SIG-M5 treated with dmso at 0.1 percent for 504 hours (cell line): ENCODE data around the gene FGFR2.

Experiments used
- DNase-seq: peaks from one replicate; lab custom pipeline; 2025; ENCODE audit not compliant: unreplicated experiment; lab: John Stamatoyannopoulos, UW

The FGFR2 gene

DNA sequence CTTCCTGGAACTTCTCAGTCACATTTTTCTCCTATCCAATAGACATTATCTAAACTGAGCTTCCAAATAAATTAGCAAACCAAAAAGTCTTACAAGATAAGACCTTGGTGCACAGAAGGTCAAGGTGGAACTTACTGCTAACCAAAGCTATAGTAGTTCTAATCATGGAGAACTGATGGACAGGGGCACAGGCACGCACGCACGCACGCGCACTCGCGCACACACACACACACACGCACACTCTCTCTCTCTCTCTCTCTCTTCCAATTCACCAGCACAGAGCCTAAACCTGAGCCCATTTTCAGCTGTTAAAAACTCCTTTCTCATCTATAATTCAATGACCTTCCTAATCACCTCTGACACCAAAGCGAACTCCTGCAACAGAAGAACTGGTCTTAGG lies 7.5 kb downstream of the FGFR2 start:
- DNase-seq: no peak

DNA sequence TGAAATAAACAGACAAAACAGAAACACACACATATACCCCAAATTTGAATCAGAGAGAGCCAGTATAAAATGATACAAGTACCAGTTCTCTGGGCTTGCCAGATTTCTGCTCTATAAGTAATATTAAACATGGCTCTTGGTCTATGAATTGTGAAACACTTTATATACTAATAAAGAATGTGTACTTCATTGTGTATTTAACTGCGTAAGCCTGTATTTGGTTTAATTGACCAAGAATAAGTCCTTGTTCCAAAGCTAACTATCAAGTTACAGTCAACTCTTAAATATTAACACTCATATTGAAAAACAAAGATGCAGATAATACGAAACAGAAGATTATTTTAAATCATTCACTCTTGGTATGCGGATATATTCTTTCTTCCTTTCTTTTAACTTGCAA lies 8.7 kb downstream of the FGFR2 start:
- no peak for DNase-seq

DNA sequence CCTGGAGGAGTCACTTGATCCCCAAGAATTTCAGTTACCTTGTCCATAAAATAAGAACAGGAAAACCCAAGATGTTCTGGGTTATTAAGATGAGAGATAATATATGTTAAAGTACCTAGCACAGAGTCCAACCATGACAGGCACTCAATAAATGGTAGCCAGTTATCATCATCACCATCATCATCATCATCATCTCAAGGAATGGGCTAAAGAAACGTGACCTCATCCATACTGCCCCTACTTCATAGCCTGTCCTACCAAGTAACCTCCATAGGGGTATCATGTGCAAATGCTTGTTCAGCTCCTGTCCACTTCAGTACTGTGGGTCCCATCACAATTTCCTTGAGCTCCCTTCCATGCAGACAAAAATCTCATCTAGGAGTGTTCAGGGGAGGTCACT lies 14.4 kb downstream of the FGFR2 start:
- DNase-seq: no peak

DNA sequence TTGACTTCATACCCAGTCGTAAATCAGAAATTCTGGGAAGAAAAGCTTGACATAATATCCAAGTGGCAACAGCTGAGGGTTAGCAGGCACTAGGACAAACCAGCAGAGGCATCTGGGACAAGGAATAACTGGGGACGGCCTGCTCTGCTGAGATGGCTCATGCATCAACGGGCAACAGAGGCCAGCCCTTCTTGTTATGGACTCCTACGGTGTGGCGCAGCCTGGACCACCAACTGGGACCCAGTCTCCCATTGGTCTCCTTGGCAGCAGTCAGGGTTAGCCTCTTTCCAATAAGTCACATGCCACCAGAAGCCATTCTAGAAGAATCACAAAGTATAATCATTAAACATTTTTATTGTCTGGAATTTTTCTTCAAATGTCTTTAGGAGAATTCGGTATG lies 15.0 kb downstream of the FGFR2 start:
- no peak for DNase-seq

DNA sequence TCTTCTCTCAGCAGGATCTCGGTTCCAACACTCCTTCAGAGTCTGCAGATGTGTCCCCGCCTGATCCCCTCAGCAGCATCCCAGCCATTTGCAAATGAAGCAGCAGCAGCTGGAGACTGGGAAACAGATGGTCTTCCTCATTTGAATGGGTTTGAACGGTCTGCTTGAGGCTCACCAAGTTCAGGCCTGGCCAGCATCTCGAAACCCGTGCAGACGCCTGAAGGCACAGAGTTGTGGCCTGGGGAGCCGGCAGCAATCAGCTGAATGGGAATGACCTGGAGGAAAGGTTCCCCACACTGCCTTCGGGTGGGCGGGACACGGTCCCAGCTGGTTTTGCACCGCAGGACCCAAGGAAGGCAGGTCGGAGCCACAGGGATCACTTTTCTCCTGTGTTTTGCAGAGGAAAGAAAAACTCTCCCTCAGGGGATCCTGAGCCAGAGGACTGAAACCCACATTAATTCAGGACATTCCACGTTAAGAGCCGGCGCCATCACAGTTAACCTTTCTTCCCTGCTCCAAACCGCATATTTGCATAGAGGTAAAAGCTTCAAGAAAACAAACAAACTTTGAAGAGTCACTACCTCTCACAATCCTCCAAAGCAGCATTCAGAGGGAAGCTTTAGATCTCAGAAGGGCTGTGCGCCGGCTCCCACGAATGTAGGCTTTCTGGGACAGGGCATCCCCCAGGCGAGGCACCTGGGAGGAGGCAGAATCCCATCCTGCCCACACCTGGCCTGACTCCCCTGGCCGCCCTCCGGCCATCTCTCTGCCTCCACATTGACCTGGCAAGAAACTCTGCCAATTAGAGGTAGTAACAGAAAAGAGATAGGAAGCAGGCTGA lies 17.7 kb downstream of the FGFR2 start:
- no peak for DNase-seq

DNA sequence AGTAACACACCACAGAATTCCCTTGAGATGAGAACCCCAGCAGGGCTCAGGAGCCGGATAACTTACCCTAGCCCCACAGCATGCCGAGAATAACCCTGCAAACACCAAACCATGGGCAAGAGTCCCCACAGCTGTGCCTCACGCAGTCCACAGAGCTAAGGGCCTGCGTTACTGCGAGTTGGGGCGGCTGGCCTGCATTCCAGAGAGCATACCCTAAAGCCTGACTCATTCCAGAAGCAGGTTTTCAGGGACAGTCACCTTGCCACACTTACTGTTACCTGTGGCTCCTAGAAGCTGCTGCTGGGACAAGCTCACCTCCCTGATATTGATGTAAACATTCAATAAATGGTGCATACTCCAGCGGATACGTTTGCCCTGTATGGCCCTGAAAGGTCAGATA lies 18.6 kb downstream of the FGFR2 start:
- no peak for DNase-seq

DNA sequence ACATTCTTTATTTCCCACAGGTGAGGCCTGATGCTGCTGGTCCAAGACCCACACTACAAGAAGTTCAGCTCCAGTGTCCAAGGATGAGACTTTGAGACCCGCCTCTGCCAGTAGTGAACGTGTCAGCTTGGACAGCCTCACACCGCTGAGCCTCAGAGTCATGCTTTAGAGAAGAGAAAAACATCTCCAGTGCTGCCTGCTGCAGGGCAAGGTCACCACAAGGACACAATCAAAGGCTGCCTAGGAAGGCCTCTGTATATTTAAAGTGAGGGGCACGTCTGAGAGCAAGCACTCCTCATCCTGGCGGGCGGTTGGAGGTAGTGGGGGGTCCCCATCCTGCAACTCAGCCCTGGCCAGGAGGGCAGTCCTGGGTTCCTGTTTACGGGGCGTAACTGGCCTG lies 19.3 kb downstream of the FGFR2 start:
- DNase-seq: no peak

DNA sequence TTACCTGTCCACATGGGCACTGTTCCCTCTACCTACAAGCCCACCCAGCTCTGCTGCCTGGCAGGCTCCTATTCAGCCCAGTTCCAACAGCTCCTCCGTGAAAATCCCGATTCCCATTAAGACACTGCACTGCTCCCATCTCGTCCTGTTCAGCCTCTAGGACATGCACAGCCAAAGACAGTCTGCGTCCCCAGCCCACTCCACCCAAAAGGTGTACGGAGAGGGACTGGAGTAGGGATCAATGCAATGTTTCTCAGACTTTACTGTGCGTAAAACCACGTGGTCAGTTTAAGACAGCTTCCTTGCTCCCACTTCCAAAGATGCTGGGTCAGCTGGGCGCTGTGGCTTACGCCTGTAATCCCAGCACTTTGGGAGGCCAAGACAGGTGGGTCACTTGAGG lies 19.9 kb downstream of the FGFR2 start:
- DNase-seq: no peak

DNA sequence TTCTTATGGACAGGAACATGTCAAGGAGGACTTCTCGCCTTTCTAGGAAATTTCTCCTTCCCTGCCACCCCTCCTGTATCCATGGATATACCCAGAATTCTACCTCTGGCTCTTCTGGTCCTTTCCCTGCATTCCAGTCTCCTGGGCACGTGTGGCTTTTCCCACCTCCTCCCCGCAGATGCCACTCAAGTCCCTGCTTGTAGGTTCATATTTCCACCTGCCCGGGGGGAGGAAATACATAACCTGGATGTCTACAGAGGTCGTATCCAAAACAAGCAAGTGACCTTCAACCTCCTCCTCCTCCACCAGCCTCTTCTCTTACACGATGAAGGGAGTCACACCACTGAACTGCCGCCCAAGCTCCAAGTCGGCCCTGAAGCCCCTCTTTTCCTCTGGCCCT lies 20.7 kb downstream of the FGFR2 start:
- no peak for DNase-seq

DNA sequence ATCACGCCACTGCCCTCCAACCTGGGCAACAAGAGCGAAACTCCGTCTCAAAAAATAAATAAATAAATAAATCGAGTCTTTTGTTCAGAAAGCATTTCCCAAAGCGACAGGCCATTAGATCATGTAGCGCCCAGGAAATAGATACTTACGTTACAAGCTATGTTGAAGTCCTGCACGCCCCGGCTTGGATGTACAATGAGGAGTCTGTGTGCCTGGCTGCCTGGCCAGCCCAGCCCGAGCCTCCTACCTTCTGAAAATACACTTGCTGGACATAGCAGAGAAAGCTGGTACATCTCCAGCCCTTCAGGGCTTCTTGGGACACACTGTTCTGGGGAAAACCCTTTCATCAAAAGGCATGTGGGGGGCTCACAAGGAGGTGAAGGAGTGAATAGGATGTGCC lies 22.1 kb downstream of the FGFR2 start:
- DNase-seq: no peak

DNA sequence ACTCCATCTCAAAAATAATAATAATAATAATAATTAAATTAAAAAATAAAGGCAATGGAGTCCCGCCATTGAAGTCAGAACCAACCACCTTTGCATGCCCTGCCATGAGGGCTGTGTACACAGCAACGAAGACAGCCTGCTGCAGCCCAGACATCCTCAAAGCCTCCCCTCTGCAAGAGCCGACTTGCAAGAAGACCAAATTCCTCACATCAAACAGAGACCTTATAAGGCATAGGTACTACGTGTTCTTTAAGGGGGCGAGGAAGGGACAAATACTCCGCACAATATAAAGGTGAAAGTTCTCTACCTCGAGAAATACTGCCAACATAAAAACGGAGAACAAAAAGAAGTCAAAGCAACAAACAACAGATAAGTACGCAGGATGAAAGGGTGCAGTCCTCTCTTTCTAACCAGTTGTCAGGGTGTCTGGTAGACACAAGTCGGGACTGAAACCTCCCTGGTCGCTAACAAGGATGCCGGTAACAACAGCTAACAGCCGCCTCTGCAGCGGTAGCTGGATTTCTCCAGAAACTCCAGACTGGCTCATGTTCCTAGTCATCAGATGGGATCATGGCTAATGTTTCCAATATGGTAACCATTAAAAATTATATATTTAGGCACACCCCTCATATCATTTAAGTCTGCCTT lies 23.6 kb downstream of the FGFR2 start:
- DNase-seq: no peak

DNA sequence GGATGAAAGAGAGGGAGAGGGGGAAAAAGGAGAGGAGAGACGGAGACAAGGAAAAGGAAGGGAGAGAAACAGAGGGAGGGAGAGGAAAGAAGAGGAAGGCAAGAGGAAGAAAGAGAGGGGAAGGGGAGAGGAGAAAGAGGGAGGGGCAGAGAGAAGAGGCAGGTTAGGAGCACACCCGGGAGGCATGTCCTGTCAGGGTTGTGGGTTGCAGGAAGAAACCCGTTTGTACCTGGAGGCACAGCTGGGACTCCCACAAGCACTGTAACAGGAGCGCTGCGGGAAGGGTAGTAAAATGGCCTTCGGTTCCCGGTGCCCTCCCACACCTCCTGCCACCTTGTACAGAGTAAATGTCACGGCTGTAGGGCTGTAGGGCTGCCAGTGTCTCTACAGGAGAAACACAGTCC lies 24.7 kb downstream of the FGFR2 start:
- no peak for DNase-seq

DNA sequence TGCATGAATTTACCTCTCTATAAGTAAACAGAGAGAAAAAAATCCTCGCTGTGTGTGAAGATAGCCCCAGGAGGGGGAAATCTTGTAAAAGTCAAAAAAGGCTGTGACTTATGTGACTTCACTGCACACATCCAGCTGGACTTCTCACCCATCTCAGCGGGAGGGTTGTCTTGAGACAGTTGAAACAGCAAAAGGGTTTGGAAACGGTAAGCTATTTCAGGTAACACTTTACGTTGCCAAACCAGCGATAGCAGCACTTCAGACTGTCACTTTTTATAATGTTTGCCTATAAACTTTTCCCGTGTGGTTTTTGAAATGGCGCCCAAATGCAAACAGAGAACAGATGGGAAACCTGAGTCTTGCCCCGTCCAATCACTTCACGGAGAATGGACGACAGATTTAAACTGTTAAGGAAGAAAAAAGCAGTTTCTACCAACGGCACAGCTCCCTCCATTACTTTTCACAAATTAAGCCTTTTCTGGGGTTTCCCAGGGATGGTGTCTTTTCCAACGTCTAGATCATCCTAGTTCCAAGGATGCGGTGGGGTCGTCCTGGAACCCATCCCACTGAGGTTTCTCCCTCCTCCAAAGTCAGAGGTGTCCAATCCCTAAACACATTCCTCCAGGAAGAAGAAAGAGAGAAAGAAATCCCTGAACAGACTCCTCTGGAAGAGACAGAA lies 25.2 kb downstream of the FGFR2 start:
- no peak for DNase-seq

DNA sequence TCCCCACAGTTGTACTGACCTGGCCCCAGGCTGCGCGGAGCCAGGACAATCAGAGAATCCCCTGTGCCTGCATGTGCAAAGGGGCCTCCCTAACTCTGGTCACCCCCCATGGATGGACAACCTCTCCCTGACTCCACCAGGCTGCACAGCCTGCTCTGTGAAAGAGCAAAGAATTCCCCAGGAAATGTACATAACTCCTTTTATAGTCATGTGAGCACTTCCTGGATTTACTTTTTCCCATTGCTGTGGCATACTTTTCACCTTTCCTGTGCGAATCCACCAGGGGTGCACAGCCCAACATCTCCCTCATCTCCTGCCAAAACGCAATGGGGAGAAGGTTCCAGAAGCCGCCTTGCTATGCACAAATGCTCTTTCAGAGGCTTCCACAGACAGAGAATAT lies 27.9 kb downstream of the FGFR2 start:
- DNase-seq: no peak

DNA sequence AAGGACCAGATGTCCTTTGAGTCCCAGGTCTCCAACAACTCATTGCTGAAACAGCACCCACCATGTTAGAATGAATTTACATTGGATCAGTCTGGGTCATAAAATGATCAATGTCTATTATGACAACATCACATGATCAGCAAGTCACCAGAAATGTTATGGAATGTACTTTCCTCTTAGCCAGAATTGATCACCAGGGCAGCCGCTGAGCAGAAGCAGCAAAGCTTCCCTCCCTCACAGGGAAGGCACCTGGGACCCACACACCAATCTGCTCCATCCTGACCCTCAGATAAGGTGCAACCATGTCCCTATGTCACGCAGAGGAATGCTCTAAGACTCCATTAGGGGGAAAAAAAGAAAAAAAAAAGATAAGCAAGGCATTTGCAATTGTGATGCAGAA lies 30.0 kb downstream of the FGFR2 start:
- no peak for DNase-seq

DNA sequence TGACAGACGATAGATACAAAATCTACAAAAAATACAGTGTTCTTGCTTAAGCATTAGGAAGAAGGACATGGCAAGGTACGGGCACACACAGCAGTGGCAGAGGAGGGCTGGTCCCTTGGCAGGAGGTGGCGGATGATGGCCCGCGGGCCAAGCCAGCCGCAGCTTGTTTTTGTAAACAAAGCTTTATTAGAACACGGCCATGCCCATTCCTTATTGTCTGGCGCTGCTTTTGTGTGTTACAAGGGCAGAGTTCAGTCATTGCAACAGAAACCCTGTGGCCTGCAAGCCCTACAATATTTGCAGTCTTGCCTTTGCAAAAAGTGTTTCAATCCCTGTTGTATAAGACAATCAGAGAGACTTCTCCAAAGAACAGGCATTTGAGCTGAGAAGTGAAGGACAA lies 30.7 kb downstream of the FGFR2 start:
- DNase-seq: no peak

DNA sequence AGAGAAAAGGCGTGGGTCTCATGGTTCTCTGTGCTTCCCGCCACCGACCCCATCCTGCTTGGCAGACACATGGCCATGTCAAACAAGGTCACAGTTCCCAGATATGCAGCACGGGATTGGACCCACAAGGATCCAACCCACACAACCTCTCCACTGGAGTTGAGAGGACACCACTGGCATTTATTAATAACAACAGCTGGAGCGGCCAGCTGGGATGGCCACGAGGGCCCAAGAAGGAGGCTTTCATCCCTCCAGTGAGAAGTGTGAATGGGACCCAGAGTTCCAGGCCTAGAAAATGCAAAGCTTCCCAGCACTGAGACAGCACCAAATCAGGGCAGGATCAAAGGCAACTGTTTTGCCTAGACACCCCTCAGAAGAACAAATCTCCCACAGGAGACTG lies 31.5 kb downstream of the FGFR2 start:
- no peak for DNase-seq

DNA sequence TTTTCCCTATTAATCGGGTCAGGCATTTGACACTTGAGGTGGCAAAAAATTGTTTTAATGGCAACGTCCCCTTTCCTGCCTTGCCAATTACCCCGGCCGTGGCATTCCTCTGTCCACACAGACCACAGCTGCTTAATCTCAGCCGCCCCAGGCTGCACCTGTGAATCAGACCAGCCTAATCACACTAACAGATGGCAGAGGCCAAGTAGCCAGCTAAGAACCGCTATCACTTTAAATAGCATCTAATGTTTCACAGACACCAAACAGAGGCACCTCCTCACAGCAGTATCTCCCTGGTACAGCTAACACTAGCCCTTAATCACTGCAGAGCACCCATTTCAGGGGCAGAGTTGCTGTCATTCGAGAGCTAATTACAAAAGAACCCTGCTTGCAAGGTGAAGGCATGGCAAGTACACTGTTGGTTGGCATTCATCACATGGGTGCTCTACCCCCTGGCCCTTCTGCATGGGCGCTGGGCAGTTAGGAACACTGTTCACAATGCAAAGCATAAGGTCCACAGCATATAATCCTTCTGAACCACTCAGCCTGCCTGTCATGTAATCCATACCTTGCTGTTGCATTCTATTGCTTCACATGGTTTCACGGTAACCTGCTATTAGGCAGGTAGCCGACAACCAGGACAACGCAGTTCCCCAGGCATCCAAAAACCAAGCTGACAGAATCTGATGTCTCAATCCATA lies 38.8 kb downstream of the FGFR2 start:
- no peak for DNase-seq

DNA sequence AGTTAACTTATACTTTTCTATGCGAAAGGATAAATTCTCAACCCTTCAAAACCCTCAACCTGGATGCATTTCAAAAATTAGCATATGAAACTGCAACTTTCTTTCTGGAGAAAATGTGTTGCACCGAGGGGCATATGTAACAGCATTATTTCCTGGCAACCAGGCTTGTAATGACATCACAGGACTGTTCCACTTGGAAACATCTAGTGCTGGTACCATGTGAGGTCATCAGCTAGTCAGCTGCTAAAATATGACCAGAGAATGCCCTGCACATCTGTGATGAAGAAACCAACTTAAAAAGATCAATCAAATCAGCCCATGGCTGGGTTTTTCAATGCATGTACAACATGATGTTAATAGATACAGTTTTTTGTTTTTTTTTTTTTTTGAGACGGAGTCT lies 40.0 kb downstream of the FGFR2 start:
- no peak for DNase-seq

DNA sequence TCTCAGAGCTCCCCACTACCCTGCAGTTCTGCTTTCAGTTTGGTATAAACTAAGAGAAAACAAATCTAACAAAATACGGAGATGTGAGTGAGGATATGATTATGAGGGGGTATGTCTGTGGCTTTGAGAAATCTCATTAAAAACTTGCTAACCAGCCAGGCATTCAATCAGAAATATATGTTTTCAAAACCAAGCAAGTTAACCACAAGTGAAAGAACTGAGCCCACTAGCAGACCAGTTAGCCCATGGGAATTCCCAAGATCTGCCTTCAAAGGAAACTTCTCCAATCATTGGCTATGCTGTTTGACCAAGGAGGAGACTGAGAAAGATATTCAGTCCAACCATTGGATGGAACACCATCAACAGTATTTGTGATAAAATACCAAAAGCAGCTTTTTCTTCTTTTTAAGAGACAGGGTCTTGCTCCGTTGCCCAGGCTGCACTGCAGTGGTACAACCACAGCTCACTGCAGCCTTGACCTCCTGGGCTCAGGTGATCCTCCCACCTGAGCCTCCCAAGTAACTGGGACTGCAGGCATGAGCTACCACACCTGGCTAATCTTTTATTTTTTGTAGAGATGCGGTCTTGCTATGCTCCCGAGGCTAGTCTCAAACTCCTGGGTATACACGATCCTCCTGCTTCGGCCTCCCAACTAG lies 41.2 kb downstream of the FGFR2 start:
- no peak for DNase-seq

DNA sequence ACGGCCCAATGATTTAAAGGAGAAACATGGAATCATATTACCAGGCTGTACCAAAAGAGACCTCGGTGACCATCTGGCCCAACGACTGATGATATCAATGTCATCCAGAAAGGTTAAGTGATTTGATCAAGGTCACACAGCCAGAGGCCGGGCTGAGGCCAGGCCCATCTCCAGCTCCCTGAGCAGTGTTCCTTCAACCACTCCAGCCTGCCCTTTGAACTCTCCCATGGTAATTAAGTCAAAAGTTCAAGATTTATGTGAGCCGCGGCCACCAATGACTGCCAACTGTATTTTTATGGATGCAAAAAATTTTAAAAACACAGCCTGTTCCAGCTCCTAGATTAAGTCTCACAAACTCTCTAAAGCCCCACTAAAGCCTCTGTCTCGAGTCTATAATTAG lies 41.8 kb downstream of the FGFR2 start:
- DNase-seq: no peak
